ENCODE data around the gene ARID3B.

ARID3B gene

GRCh38 chr15:74610302-74610951 is 69.4 kb downstream of the ARID3B start:
- DNase-seq: no peak

GRCh38 chr15:74611341-74611740 is 70.3 kb downstream of the ARID3B start:
- no peak for DNase-seq

DNA sequence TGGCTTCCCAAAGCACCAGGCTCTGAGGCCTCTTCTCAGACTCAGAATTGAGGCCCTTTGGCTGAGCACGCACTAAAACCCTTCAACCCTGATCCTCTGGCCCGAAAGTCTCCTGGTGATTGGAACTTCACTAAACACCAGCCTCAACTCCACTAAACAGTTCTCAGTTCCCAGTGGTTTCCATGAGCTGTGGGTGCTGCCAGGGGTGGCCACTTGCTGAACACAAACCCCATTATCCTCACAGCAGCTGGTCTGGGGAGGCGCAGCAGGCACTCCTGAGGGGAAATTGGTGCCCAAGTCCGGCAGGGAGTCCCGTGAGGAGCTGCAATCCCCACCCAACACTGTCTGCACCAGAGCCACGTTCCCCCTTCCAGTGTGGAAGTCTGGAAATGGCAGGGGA is 70.8 kb downstream of the ARID3B start:
- DNase-seq: no peak

- DNase-seq: no peak
These were observed 71.7 kb downstream of the ARID3B start for GRCh38 chr15:74612677-74613076.

- DNase-seq: no peak
These were observed 72.3 kb downstream of the ARID3B start for GRCh38 chr15:74613089-74613952.

GRCh38 chr15:74613953-74614743 is 73.1 kb downstream of the ARID3B start:
- no peak for DNase-seq

- DNase-seq: peak; percentile 85 to 88
These were observed 73.9 kb downstream of the ARID3B start for GRCh38 chr15:74614744-74615507.

- peak; percentile 97 to 98 for DNase-seq
These were observed 74.7 kb downstream of the ARID3B start, which contains the start of gene CLK3 for GRCh38 chr15:74615508-74616365. CLK3 (plus strand) TSS chr15:74615836; CDS start chr15:74619197, 3,361 bp downstream.

GRCh38 chr15:74616366-74616939 is 75.4 kb downstream of the ARID3B start:
- peak; percentile 70 to 72 for DNase-seq

DNA sequence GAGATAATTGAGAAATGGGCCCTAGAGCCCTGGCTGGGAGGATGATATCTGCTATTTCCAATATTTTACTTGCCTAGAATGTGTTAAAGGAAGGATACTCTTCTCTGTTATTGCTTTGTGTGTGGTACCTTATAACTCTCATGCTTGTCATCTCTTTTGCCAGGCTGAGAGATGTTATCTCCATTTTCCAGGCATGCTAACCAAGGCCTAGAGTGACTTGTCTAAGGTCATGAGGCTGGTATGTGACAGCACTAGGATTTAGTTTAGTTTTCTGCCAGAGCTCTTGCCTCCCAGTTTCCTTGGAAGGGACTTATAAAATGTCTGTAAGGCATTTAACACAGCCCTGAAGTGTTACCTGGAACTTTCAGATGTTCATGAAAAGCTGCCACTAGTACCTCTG is 76.0 kb downstream of the ARID3B start:
- no peak for DNase-seq

DNA sequence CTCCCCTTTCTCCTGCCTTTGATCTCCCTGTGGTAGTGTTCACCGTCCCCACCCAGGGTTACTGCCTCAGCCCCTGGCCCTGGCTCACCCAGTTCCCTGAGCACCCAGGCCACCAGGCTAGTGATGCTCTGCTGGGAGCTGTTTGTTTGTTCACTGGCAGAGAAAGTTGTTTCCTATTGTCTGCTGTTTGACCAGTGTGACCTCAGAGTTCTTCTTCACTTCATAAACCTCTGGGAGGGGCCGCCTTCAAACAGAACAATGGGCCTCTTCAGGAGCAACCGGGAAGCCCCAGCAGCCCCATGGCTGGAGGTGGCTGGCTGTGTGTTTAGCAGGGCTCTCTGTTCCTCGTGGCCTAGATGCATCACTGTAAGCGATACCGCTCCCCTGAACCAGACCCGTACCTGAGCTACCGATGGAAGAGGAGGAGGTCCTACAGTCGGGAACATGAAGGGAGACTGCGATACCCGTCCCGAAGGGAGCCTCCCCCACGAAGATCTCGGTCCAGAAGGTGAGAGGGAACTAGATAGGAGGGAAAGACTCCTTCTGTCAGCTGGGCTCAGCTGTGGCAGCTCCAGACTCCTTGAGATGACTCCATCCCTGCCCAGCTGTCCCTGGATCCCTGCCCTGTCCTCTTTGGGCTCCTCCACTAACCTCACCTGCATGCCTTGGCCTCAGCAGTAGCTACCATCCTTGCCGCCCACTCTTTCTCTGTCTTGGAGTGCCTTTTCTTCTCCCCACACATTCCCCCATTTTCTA is 78.0 kb downstream of the ARID3B start:
- no peak for DNase-seq

DNA sequence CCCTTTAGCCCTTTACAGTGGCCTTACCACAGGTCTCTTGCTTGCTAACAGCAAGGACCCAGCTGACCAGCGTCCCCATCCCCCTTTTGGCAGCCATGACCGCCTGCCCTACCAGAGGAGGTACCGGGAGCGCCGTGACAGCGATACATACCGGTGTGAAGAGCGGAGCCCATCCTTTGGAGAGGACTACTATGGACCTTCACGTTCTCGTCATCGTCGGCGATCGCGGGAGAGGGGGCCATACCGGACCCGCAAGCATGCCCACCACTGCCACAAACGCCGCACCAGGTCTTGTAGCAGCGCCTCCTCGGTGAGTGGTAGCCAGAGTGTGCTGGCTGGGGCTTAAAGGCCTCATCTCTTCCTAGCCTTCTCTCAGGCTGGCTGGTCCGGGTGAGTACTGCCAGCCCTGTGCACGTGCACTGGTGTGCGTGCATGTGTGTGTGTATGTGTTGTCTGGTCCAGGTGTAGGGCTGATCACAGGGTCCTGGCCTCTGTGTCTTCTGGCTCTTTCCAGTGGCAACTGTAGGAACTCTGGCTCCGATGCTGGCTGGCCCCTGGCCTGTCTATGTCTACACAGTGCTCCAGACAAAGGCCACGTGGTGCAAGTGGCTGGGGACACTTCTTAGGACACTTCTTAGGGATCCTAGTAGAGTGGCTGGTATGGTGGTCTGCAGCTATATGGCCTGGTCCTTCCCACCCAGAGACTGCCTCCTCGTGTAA is 79.1 kb downstream of the ARID3B start:
- DNase-seq: no peak

- peak; percentile 80 for DNase-seq
These were observed 79.9 kb downstream of the ARID3B start for GRCh38 chr15:74620636-74621545.

GRCh38 chr15:74621546-74621920 is 80.5 kb downstream of the ARID3B start:
- no peak for DNase-seq

- no peak for DNase-seq
These were observed 80.9 kb downstream of the ARID3B start for GRCh38 chr15:74621936-74622335.

GRCh38 chr15:74622758-74623157 is 81.7 kb downstream of the ARID3B start:
- no peak for DNase-seq

DNA sequence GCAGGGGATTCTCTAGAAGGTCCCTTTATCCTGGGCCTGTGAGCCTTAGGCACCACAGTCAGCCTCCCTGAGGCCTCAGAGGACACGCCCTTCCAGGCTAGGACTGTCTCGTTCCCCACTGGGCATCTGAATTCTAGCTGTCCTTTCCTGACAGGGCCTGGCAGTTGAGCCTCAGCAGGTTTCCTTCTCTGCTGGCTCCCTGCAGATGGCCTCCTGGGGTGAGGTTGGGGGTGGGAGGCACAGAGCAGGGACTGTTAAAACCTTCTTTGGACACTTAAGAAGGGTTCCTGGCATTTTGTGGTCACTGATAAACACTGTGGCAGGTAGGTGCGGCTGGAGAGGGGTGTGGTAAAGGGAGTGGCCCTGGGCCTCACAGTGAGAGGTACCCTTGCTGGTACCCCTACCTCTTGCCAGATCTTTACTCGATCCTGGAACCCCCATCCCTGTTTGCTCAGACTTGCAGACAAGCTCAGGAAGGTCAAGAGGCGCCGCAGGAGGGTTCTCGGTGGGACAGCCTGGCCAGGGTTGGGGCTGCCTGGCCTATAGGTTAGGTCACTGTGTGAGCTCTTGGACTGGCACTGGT is 83.1 kb downstream of the ARID3B start:
- DNase-seq: no peak

DNA sequence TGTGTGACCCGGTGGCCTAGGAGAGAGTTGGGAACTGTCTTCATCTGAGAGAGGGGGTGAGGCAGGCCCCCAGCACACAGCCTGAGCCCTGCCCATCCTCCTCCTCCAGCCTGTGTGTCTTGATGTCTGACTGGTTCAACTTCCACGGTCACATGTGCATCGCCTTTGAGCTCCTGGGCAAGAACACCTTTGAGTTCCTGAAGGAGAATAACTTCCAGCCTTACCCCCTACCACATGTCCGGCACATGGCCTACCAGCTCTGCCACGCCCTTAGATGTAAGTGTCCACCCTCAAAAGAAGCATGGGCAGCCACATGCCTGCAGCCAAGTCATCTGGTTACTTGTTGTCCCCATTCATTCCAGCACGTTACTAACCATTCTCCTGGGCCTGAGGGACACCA is 84.7 kb downstream of the ARID3B start:
- DNase-seq: no peak

Data from stimulated activated CD4-positive, alpha-beta T cell treated with anti-CD3 and anti-CD28 coated beads, Interleukin-2, amount 100 ng/mL, for 24 hours (primary cell).